Activated T-cell treated with anti-CD3 and anti-CD28 coated beads for 24 hours (primary cell): ENCODE results near the gene RUNX1.

Experiments used
- DNase-seq: peaks from one replicate; pipeline ENCODE4 v3.0.0-alpha.2; 2020; ENCODE audit warnings: low read depth

Gene RUNX1

GRCh38 chr21:34897828-34898227 is 151.3 kb downstream of the RUNX1 start:
- DNase-seq: no peak

GRCh38 chr21:34894401-34894800 is 154.7 kb downstream of the RUNX1 start:
- DNase-seq: no peak

GRCh38 chr21:34892209-34892608 is 156.9 kb downstream of the RUNX1 start:
- no peak for DNase-seq

- no peak for DNase-seq
Observed at GRCh38 chr21:34891613-34891943, 157.5 kb downstream of the RUNX1 start.

- no peak for DNase-seq
Observed at GRCh38 chr21:34890724-34891612, 158.1 kb downstream of the RUNX1 start.

GRCh38 chr21:34890470-34890723 is 158.7 kb downstream of the RUNX1 start:
- DNase-seq: no peak

- peak; percentile 71 for DNase-seq
Observed at GRCh38 chr21:34889676-34890469, 159.2 kb downstream of the RUNX1 start.

GRCh38 chr21:34889320-34889675 is 159.8 kb downstream of the RUNX1 start:
- DNase-seq: peak; percentile 55

- peak; percentile 85 for DNase-seq
Observed at GRCh38 chr21:34888569-34889319, 160.4 kb downstream of the RUNX1 start.

- DNase-seq: peak; percentile 89
Observed at GRCh38 chr21:34887725-34888568, 161.2 kb downstream of the RUNX1 start.

- no peak for DNase-seq
Observed at GRCh38 chr21:34887105-34887442, 162.0 kb downstream of the RUNX1 start.

- no peak for DNase-seq
Observed at GRCh38 chr21:34886240-34887104, 162.6 kb downstream of the RUNX1 start.

- DNase-seq: no peak
Observed at GRCh38 chr21:34885626-34886239, 163.4 kb downstream of the RUNX1 start.

- no peak for DNase-seq
Observed at GRCh38 chr21:34885125-34885524, 164.0 kb downstream of the RUNX1 start.

GRCh38 chr21:34884346-34884929 is 164.7 kb downstream of the RUNX1 start:
- DNase-seq: no peak

GRCh38 chr21:34883491-34884271 is 165.4 kb downstream of the RUNX1 start:
- DNase-seq: no peak

- no peak for DNase-seq
Observed at GRCh38 chr21:34882719-34883131, 166.4 kb downstream of the RUNX1 start.

GRCh38 chr21:34881839-34882371 is 167.2 kb downstream of the RUNX1 start:
- no peak for DNase-seq

GRCh38 chr21:34881421-34881820 is 167.7 kb downstream of the RUNX1 start:
- DNase-seq: no peak
